DOHH2 (cell line): Measurements from ENCODE around the gene PEAR1.

ENCODE experiments used
- H3F3A ChIP-seq: fragments of 200-600 bp; sonication (generic), shearing (Covaris generic); 2 replicates; pipeline ENCODE4 v1.6.0; 2016; ENCODE audit warnings: antibody characterized with exemption, mild to moderate bottlenecking; ENCODE audit not compliant: control insufficient read depth, insufficient read depth
- H3K27ac ChIP-seq: fragments of 200-600 bp; sonication (generic); 2 replicates; pipeline ENCODE4 v1.5.1; 2014; ENCODE audit warnings: low read depth, mild to moderate bottlenecking, low read length, moderate library complexity
- H3K27me3 ChIP-seq: fragments of 200-600 bp; sonication (generic); 2 replicates; pipeline ENCODE4 v1.6.1; 2014; ENCODE audit warnings: mild to moderate bottlenecking, low read length, mixed read lengths; ENCODE audit not compliant: control insufficient read depth
- H3K36me3 ChIP-seq: fragments of 200-600 bp; sonication (generic); 2 replicates; pipeline ENCODE4 v1.6.1; 2014; ENCODE audit warnings: mild to moderate bottlenecking, low read length, moderate library complexity, mixed read lengths; ENCODE audit not compliant: control insufficient read depth
- H3K4me1 ChIP-seq: fragments of 200-600 bp; sonication (generic); 2 replicates; pipeline ENCODE4 v1.6.1; 2014; ENCODE audit warnings: mild to moderate bottlenecking, low read length, mixed read lengths; ENCODE audit not compliant: control insufficient read depth
- H3K4me2 ChIP-seq: fragments of 200-600 bp; sonication (generic); 2 replicates; pipeline ENCODE4 v1.6.0; 2014; ENCODE audit warnings: mild to moderate bottlenecking, low read length, moderate library complexity
- H3K4me3 ChIP-seq: fragments of 200-600 bp; sonication (generic); 2 replicates; pipeline ENCODE4 v1.5.1; 2014; ENCODE audit warnings: mild to moderate bottlenecking, low read length, mixed read lengths
- H3K79me2 ChIP-seq: fragments of 200-600 bp; sonication (generic); 2 replicates; pipeline ENCODE4 v1.6.1; 2014; ENCODE audit warnings: mild to moderate bottlenecking, low read length, mixed read lengths; ENCODE audit not compliant: control insufficient read depth
- H3K9me2 ChIP-seq: fragments of 200-600 bp; sonication (generic); replicated peaks from 2 replicates; pipeline ENCODE4 v1.6.1; 2014; ENCODE audit warnings: mild to moderate bottlenecking, low read length, mixed read lengths; ENCODE audit not compliant: control insufficient read depth
- H3K9me3 ChIP-seq: fragments of 200-600 bp; sonication (generic); 2 replicates; pipeline ENCODE4 v1.6.1; 2014; ENCODE audit warnings: antibody characterized with exemption, low read length, mixed read lengths; ENCODE audit not compliant: control insufficient read depth, insufficient read depth
- H4K20me1 ChIP-seq: fragments of 200-600 bp; sonication (generic); 2 replicates; pipeline ENCODE4 v1.6.0; 2014; ENCODE audit warnings: low read depth, mild to moderate bottlenecking, antibody characterized with exemption, low read length, moderate library complexity; ENCODE audit not compliant: control insufficient read depth, insufficient read depth
- EZH2phosphoT487 ChIP-seq: fragments of 200-600 bp; sonication (generic); IDR thresholded peaks from 2 replicates; pipeline ENCODE4 v1.6.1; 2017; ENCODE audit warnings: borderline replicate concordance, mild to moderate bottlenecking, antibody characterized with exemption, low read length, moderate library complexity, mixed read lengths
- TF ChIP-seq, protein P1 (sequence below): fragments of 200-600 bp; sonication (generic); IDR thresholded peaks from one replicate; pipeline ENCODE4 v1.5.1; 2014; ENCODE audit warnings: antibody characterized with exemption, mild to moderate bottlenecking, low read depth, low read length; ENCODE audit not compliant: poor library complexity, severe bottlenecking

PEAR1 gene

DNA sequence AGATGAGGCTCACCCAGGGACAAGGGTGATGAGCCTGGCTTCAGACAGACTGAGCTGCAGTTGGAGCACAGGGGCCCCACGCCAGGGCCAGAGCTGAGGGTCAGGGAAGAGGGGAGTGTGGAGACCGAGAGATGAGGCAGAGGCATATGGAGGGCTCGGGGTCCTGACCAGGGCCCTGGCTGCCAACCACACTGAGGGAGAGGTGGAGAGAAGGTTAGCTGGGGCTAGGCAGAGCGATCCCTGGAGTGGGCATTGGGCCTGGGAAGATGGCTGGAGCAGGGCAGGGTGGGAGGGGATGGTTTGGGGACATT, 8.0 kb downstream of the PEAR1 start:
- Histone ChIP-seq H3K36me3 (no peaks in the 10 kb centered on the region), H3F3A (no peaks in the 10 kb centered on the region), H3K9me2 (no peaks in the 10 kb centered on the region), H3K27ac (no peak overlapping the region), H4K20me1 (0 out of 2 replicates have a peak, but pooled peaks cover 3% of the 10 kb centered on the region), H3K9me3 (no peaks in the 10 kb centered on the region), H3K4me3 (no peak overlapping the region), H3K79me2 (no peaks in the 10 kb centered on the region), H3K4me2 (no peak overlapping the region), H3K27me3 (peaks cover 29% of the 10 kb centered on the region), H3K4me1 (no peaks in the 10 kb centered on the region)
- TF ChIP-seq EZH2phosphoT487 = no peak
- TF ChIP-seq, protein P1, sequence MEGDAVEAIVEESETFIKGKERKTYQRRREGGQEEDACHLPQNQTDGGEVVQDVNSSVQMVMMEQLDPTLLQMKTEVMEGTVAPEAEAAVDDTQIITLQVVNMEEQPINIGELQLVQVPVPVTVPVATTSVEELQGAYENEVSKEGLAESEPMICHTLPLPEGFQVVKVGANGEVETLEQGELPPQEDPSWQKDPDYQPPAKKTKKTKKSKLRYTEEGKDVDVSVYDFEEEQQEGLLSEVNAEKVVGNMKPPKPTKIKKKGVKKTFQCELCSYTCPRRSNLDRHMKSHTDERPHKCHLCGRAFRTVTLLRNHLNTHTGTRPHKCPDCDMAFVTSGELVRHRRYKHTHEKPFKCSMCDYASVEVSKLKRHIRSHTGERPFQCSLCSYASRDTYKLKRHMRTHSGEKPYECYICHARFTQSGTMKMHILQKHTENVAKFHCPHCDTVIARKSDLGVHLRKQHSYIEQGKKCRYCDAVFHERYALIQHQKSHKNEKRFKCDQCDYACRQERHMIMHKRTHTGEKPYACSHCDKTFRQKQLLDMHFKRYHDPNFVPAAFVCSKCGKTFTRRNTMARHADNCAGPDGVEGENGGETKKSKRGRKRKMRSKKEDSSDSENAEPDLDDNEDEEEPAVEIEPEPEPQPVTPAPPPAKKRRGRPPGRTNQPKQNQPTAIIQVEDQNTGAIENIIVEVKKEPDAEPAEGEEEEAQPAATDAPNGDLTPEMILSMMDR = no peak

DNA sequence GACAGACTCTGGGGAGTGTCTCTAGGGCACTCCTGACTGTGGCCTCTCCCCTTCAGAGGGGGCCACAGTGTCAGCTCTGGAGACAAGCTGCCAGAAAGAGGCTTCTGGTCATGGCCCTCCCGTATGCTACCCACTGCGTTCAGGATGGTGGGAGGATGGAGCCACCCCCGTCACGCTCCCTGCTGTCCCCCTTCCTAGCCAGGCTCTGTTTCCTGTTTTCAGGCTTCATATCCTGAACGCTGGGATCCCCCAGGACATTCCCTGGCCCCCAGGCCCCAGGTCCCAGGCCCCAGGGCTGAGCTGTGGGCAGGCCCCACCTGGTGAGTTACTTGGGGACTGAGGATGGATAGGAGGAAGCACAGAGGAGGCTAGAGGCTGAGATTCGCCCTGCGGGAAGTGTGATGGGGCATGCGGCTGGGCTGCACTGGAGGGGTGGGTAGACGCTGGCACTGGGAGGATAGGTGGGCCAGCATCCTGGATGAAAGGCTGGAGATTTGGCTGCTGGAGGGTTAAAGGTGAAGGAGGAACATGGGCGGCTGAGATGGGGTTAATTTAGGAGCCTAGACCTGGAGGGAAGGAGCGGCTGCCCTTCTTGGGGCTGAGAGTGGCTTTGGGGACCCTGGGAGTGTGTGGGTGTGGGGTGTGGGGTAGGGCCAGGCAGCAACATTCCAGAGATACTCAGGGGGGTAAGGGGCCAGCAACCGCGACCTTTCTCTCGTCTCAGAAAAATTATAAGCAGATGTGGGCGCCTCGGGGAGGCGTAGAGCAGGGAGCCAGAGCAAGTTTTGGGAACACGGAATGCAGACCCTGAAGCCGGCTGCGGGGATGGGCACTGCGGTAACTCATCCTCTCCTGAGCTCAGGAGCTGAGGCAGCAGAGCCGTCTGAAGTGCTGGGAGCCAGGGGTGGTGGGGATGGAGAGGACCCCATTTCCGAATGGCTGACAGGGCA, 8.7 kb downstream of the PEAR1 start:
- no peaks in the 10 kb centered on the region for H3K9me2 ChIP-seq
- no peaks in the 10 kb centered on the region for H3K79me2 ChIP-seq
- TF ChIP-seq, protein P1 = no peak
- no peak for TF ChIP-seq EZH2phosphoT487
- no peaks in the 10 kb centered on the region for H3F3A ChIP-seq
- H4K20me1 ChIP-seq = no peaks in the 10 kb centered on the region
- H3K4me2 ChIP-seq = no peak overlapping the region
- no peaks in the 10 kb centered on the region for H3K4me1 ChIP-seq
- no peak overlapping the region for H3K27ac ChIP-seq
- no peak overlapping the region for H3K4me3 ChIP-seq
- H3K9me3 ChIP-seq = no peaks in the 10 kb centered on the region
- H3K36me3 ChIP-seq = no peaks in the 10 kb centered on the region
- H3K27me3 ChIP-seq = peaks cover 29% of the 10 kb centered on the region

- H3K4me2 ChIP-seq = no peak overlapping the region
- no peak for TF ChIP-seq EZH2phosphoT487
- TF ChIP-seq, protein P1 = no peak
- H3K27ac ChIP-seq = no peak overlapping the region
- no peaks in the 10 kb centered on the region for H3K79me2 ChIP-seq
- no peaks in the 10 kb centered on the region for H3K4me1 ChIP-seq
- no peaks in the 10 kb centered on the region for H3K9me2 ChIP-seq
- H3K9me3 ChIP-seq = no peaks in the 10 kb centered on the region
- H4K20me1 ChIP-seq = no peaks in the 10 kb centered on the region
- no peaks in the 10 kb centered on the region for H3F3A ChIP-seq
- no peaks in the 10 kb centered on the region for H3K36me3 ChIP-seq
- H3K4me3 ChIP-seq = no peak overlapping the region
- H3K27me3 ChIP-seq = peaks cover 18% of the 10 kb centered on the region
These were observed 10.0 kb downstream of the PEAR1 start for GRCh38 chr1:156903328-156904091.
